ENCODE data around the gene LTO1.

GRCh38 chr11:69684651-69685050, 9.5 kb upstream of the LTO1 start:
- TF ChIP-seq SP1 (CRISPR knock-in tag; conservative IDR thresholded peaks at IDR 0.05) = no peak
- no peak for TF ChIP-seq CTCF (IDR thresholded peaks at IDR 0.05)
- no peak for TF ChIP-seq JUN (CRISPR knock-in tag; IDR thresholded peaks at IDR 0.05)
- no peak for TF ChIP-seq ATF3 (CRISPR knock-in tag; conservative IDR thresholded peaks at IDR 0.05)
- TF ChIP-seq NR1H2 (CRISPR knock-in tag; IDR thresholded peaks at IDR 0.05) = no peak
- TF ChIP-seq RELA (CRISPR knock-in tag; IDR thresholded peaks at IDR 0.05; ENCODE audit: borderline replicate concordance) = no peak
